GM21717 (cell line): Measurements from ENCODE around the gene ARHGAP33.

ENCODE experiments used
- ATAC-seq: cut with Tn5 transposase; IDR thresholded peaks from one replicate; pipeline ENCODE4 v1.9.1; 2021; ENCODE audit warnings: mild to moderate bottlenecking, moderate library complexity; ENCODE audit not compliant: unreplicated experiment

ARHGAP33 gene

GRCh38 chr19:35740108-35740422 is 35.3 kb upstream of the ARHGAP33 start:
- ATAC-seq = peak; percentile 17

- ATAC-seq = peak; percentile 52
Observed at GRCh38 chr19:35740423-35741202, 34.8 kb upstream of the ARHGAP33 start.

- ATAC-seq = no peak
Observed at GRCh38 chr19:35741203-35741515, 34.2 kb upstream of the ARHGAP33 start.

- ATAC-seq = no peak
Observed at GRCh38 chr19:35742121-35742724, 33.1 kb upstream of the ARHGAP33 start, which contains the start of gene IGFLR1. TSS of gene IGFLR1 (minus strand) at chr19:35742452. CDS start at chr19:35741180, 1,272 bp downstream.

- ATAC-seq = no peak
Observed at GRCh38 chr19:35743640-35744429, 31.5 kb upstream of the ARHGAP33 start.

- ATAC-seq = peak; percentile 29
Observed at GRCh38 chr19:35744430-35745327, 30.7 kb upstream of the ARHGAP33 start.

- ATAC-seq = peak; percentile 35
Observed at GRCh38 chr19:35745328-35746086, 29.9 kb upstream of the ARHGAP33 start, which contains the start of the genes PSENEN and U2AF1L4. TSS of gene PSENEN (plus strand) at chr19:35745651. CDS start at chr19:35745931, 280 bp downstream. TSS of gene U2AF1L4 (minus strand) at chr19:35745418. CDS start at chr19:35745391, 27 bp downstream.

GRCh38 chr19:35746087-35746462 is 29.3 kb upstream of the ARHGAP33 start:
- no peak for ATAC-seq

GRCh38 chr19:35746531-35746930 is 28.8 kb upstream of the ARHGAP33 start:
- no peak for ATAC-seq

- peak; percentile 53 for ATAC-seq
Observed at GRCh38 chr19:35748106-35749020, 27.0 kb upstream of the ARHGAP33 start, which contains the start of gene LIN37. TSS of gene LIN37 (plus strand) at chr19:35748576. CDS start at chr19:35748725, 149 bp downstream.

GRCh38 chr19:35750167-35750566 is 25.2 kb upstream of the ARHGAP33 start:
- no peak for ATAC-seq

- no peak for ATAC-seq
Observed at GRCh38 chr19:35751839-35752745, 23.3 kb upstream of the ARHGAP33 start.

GRCh38 chr19:35752746-35753350 is 22.5 kb upstream of the ARHGAP33 start:
- no peak for ATAC-seq

- ATAC-seq = no peak
Observed at GRCh38 chr19:35753634-35754369, 21.6 kb upstream of the ARHGAP33 start.

- no peak for ATAC-seq
Observed at GRCh38 chr19:35754370-35755130, 20.8 kb upstream of the ARHGAP33 start.

- no peak for ATAC-seq
Observed at GRCh38 chr19:35755131-35755549, 20.2 kb upstream of the ARHGAP33 start.
